Measurements from ENCODE around the gene C11orf54.

The C11orf54 gene

DNA sequence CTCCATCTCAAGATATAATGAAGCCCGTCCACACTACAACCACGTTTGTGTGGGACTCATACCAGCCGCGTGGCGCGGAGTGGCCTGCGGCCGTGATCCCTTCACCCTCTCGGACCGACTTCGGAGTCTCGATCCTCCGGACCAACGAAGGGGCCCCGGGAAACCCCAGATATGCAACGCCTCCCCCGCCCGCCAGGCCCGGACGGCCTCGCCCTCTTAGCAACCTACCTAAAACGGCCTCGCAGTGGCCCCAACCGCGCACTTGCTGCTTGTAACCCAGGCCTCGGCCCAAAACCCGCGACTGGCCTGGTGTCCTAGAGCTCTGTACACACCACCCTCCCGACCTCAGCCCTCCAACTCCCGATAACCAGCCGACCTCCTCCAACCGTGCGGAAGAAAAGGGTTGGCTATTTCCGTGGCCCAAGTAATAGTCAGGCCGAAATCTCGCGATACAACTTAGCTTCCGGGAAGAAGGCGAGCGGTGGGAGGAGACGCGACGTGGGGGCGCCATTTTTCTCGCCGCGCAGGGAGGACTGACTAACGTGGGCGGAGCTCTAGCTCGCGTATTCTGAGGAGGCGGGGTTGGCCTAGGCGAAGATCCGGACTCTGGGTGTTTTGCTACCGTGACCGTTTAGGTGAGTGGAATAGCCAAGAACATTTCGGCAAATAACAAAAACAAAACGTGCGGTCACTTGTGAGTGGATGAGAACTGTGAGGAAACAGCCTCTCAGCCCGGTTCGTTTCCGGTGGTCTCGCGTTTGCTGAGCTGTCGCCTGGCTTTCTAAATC is at the start of gene C11orf54, which contains the start of gene TAF1D:
TSS of gene C11orf54 (plus strand) at position 579 of the 788 bp plus-strand sequence. CDS start 5,722 bp downstream, outside the sequence.
TSS of gene TAF1D (minus strand) at position 402 of the 788 bp plus-strand sequence. CDS start 2,191 bp downstream, outside the sequence.
- TF ChIP-seq, protein P1, sequence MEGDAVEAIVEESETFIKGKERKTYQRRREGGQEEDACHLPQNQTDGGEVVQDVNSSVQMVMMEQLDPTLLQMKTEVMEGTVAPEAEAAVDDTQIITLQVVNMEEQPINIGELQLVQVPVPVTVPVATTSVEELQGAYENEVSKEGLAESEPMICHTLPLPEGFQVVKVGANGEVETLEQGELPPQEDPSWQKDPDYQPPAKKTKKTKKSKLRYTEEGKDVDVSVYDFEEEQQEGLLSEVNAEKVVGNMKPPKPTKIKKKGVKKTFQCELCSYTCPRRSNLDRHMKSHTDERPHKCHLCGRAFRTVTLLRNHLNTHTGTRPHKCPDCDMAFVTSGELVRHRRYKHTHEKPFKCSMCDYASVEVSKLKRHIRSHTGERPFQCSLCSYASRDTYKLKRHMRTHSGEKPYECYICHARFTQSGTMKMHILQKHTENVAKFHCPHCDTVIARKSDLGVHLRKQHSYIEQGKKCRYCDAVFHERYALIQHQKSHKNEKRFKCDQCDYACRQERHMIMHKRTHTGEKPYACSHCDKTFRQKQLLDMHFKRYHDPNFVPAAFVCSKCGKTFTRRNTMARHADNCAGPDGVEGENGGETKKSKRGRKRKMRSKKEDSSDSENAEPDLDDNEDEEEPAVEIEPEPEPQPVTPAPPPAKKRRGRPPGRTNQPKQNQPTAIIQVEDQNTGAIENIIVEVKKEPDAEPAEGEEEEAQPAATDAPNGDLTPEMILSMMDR (IDR thresholded peaks at IDR 0.05; ENCODE audit: control insufficient read depth, extremely low read depth, insufficient read depth): 0 out of 2 replicates have a peak, but pooled peaks have one; percentile 15
- H3K4me3 ChIP-seq (ENCODE audit: low read depth, low read length): peak within 1 kb of the TSS; percentile 95
- DNase-seq (ENCODE audit: low read depth): peak; percentile 95

DNA sequence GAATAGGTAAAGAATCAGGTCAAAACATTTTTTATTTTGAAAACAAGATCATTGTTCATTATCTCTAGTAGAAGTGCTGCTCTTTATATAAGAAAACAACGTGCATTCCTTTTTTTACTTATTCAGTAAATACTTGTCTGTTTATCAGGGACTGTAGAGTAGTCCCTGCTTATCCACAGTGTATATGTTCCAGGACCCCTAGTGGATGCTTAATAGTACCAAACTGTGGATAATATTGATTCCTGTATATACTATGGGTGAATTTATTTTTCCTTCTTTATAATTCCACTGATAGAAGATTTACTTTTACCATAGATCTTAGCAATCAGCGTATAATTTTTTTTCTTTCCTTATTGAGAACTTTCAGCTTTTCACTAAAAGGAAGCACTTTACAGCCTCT is 47.4 kb upstream of the C11orf54 start:
- TF ChIP-seq, protein P1 (IDR thresholded peaks at IDR 0.05; ENCODE audit: control insufficient read depth, extremely low read depth, insufficient read depth): peak; percentile 17; the same call in 1 of the 2 replicates
- no peak for DNase-seq (ENCODE audit: low read depth)
- no peak overlapping the region for H3K4me3 ChIP-seq (ENCODE audit: low read depth, low read length)

DNA sequence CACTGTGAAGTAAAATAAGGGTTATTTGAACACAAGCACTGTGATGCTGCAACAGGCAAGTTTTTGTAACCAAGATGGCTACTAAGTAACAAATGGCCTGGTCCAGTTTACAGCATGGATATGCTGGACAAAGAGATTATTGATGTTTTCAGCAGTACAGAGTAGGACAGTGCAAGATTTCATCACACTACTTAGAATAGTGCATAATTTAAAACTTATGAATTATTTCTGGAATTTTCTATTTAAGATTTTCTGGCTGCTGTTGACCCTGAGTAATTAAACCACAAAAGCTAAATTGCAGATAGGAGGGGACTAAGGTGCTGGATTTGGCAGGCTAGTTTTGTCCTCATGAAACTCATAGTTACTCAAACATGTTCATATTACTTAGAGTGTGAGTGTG is 46.9 kb upstream of the C11orf54 start:
- H3K4me3 ChIP-seq (ENCODE audit: low read depth, low read length): no peak overlapping the region
- TF ChIP-seq, protein P1 (IDR thresholded peaks at IDR 0.05; ENCODE audit: control insufficient read depth, extremely low read depth, insufficient read depth): no peak
- DNase-seq (ENCODE audit: low read depth): no peak

DNA sequence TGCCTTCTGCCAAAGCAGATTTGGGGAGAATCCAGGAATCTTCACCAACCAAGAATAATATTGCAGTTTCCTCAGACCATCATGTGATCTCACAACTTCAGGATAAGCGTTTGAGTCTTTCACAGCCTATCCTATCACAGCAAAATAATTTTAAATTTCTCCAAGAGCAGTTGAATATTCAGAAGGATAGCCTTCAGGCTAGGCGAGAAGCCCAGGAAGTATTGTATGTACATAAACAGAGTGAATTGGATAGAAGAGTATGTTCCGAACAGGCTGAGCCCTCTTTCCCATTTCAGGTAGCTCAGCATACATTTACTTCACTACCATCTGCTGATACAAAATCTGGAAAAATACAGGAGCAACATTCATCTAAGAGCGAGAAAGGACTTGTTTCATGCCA is 43.9 kb upstream of the C11orf54 start:
- no peak for DNase-seq (ENCODE audit: low read depth)
- no peak overlapping the region for H3K4me3 ChIP-seq (ENCODE audit: low read depth, low read length)
- TF ChIP-seq, protein P1 (IDR thresholded peaks at IDR 0.05; ENCODE audit: control insufficient read depth, extremely low read depth, insufficient read depth): no peak

DNA sequence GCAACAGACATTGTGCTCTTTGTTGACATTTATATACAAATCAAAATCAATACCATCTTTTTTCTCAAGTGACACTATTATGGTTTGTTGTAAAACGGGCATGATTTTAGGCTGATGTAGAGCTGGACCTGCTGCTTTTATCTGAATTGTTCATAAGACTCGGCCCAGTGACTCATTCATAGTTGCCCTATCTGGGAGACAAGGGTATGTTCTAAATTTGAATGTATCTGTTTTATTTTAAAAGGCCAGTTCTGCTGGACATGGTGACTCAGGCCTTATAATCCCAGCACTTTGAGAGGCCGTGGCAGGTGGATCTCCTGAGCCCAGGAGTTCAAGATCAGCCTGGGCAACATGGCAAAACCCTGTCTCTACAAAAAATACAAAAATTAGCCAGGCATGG is 40.6 kb upstream of the C11orf54 start:
- TF ChIP-seq, protein P1 (IDR thresholded peaks at IDR 0.05; ENCODE audit: control insufficient read depth, extremely low read depth, insufficient read depth): no peak
- H3K4me3 ChIP-seq (ENCODE audit: low read depth, low read length): no peak overlapping the region
- no peak for DNase-seq (ENCODE audit: low read depth)

DNA sequence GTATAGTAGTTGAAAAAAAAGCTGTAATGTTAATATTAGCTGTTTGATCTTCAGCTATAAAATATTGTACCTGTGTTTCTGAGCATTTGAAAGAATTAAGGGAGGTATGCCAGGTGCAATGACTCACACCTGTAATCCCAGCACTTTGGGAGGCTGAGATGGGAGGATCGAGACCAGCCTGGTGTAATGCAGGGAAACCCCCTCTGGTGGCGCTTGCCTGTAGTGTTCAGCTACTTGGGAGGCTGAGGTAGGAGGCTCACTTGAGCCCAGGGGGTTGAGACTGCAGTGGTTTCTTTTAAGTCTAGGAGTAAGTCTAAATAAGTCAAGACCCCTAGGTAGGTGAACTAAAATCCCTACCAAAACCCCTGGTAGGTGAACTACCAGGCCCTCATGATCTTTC is 37.2 kb upstream of the C11orf54 start:
- H3K4me3 ChIP-seq (ENCODE audit: low read depth, low read length): no peak overlapping the region
- TF ChIP-seq, protein P1 (IDR thresholded peaks at IDR 0.05; ENCODE audit: control insufficient read depth, extremely low read depth, insufficient read depth): no peak
- DNase-seq (ENCODE audit: low read depth): no peak

Measured in LNCaP clone FGC (cell line).